HuH-7 (cell line): ENCODE results near the gene TKTL2.
"Not testable (repeated sequence)": the region's sequence is repeated elsewhere in the genome, so short reads cannot be mapped to it uniquely, and the experiment has no call there.

Source experiments
- DNase-seq: peaks from one replicate; pipeline ENCODE4 v3.0.0; 2011; ENCODE audit warnings: low spot score

Gene TKTL2

GRCh38 chr4:163447481-163447880, 26.1 kb downstream of the TKTL2 start:
- no peak for DNase-seq

- not testable (repeated sequence) for DNase-seq
These were observed 26.5 kb downstream of the TKTL2 start for GRCh38 chr4:163447023-163447422.

GRCh38 chr4:163440040-163440439, 33.5 kb downstream of the TKTL2 start:
- no peak for DNase-seq
